ENCODE results near the gene EIF2AK3. TPM values are rescaled to one million over a fixed set of nuclear protein-coding genes. Genes with fewer than 3 reads are reported as not detected.

Gene EIF2AK3
- total and polyA plus RNA-seq, 10 of the 15 experiments (the other 5 are each of a cell fraction or from before 2014, with no cell fraction given) = 5.0 to 44.7 (median 22.4) TPM

DNA sequence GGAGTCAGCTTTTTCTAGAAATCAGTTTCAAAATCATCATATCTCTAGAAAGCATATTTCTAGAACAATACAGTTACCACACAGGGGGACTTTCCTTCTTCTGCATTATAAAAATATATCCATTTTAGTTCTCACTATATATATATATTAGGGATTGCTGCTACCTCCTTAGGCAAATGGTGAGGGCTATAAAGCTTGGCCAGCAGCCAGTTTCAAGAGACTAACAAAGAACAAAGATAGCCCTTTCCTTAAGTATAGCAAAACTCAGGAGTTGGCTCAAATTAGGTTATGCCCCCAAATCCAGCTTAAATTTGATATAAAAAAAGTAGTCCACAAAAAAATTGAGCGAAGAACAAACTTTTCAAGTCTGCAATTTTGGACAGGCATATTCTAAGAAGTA is 70.0 kb downstream of the EIF2AK3 start:
- DNase-seq (ENCODE audit: low read depth, low spot score) (no peak), ATAC-seq (no peak), FAIRE-seq (no peak)
- no peaks in the 10 kb centered on the region for H4K20me1 ChIP-seq (ENCODE audit: control insufficient read depth, insufficient read depth)
- WGBS (ENCODE audit: insufficient coverage, insufficient replicate concordance, low lambda C conversion rate, missing lambda C conversion rate) = 95% methylated on average over 1 of the region's 1 CpG
- no peak overlapping the region for H3K9ac ChIP-seq (ENCODE audit: control insufficient read depth, insufficient read depth, low read length)
- POLR2A ChIA-PET = interaction anchor here (0.5 kb wide), 1 partner anchor 94 kb away, joined by 6 read pairs; no protein-coding TSS in a partner anchor
- no peaks in the 10 kb centered on the region for H3K9me3 ChIP-seq (replicated peaks; ENCODE audit: control insufficient read depth, insufficient read depth, low read length)
- intact Hi-C loops (cut with micrococcal nuclease; ENCODE audit: unreplicated experiment) (no loop called here), in situ Hi-C loops (cut with MboI) (no loop called here)
- SMC1A ChIA-PET (ENCODE audit: uncharacterized antibody, unreplicated experiment) = interaction anchor here (0.9 to 1.2 kb wide), 2 partner anchors 16 to 114 kb away, joined by 3 to 4 read pairs; no protein-coding TSS in a partner anchor
- no peak overlapping the region for H3K4me2 ChIP-seq (ENCODE audit: control insufficient read depth, insufficient read depth)
- CTCF ChIA-PET = interaction anchor here (0.7 to 2.0 kb wide), 5 partner anchors 8 to 159 kb away, joined by 3 to 6 read pairs (median 3); no protein-coding TSS in a partner anchor
- BruUV-seq (replicated peaks) = TSS peak; percentile 24
- no peak overlapping the region for H3K27ac ChIP-seq (ENCODE audit: control insufficient read depth, insufficient read depth)
- RAD21 ChIA-PET (ENCODE audit: unreplicated experiment) = interaction anchor here (0.7 kb wide), 1 partner anchor 83 kb away, joined by 3 read pairs; no protein-coding TSS in a partner anchor
- H3K79me2 ChIP-seq (ENCODE audit: control insufficient read depth, insufficient read depth, low read length) = no peaks in the 10 kb centered on the region
- TF ChIP-seq ATF7 (IDR thresholded peaks at IDR 0.05; ENCODE audit: low read depth) (no peak), SREBF1 (IDR thresholded peaks at IDR 0.05; ENCODE audit: low read length) (no peak), MEF2A (IDR thresholded peaks at IDR 0.05; ENCODE audit: insufficient read depth, low read depth, low read length) (no peak), RFX5 (IDR thresholded peaks at IDR 0.05; ENCODE audit: low read depth, low read length) (no peak), TCF3 (IDR thresholded peaks at IDR 0.05; ENCODE audit: borderline replicate concordance, insufficient read depth, low read depth, low read length) (no peak), CBX3 (IDR thresholded peaks at IDR 0.05; ENCODE audit: borderline replicate concordance, low read depth) (no peak), ZNF384 (IDR thresholded peaks at IDR 0.05; ENCODE audit: borderline replicate concordance, low read depth, low read length) (no peak)
- TF ChIP-seq, protein P1, sequence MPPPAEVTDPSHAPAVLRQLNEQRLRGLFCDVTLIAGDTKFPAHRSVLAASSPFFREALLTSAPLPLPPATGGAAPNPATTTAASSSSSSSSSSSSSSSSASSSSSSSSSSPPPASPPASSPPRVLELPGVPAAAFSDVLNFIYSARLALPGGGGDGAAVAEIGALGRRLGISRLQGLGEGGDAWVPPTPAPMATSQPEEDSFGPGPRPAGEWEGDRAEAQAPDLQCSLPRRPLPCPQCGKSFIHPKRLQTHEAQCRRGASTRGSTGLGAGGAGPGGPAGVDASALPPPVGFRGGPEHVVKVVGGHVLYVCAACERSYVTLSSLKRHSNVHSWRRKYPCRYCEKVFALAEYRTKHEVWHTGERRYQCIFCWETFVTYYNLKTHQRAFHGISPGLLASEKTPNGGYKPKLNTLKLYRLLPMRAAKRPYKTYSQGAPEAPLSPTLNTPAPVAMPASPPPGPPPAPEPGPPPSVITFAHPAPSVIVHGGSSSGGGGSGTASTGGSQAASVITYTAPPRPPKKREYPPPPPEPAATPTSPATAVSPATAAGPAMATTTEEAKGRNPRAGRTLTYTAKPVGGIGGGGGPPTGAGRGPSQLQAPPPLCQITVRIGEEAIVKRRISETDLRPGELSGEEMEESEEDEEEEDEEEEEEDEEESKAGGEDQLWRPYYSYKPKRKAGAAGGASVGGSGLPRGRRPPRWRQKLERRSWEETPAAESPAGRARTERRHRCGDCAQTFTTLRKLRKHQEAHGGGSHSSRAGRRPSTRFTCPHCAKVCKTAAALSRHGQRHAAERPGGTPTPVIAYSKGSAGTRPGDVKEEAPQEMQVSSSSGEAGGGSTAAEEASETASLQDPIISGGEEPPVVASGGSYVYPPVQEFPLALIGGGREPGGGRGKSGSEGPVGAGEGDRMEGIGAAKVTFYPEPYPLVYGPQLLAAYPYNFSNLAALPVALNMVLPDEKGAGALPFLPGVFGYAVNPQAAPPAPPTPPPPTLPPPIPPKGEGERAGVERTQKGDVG (CRISPR knock-in tag; IDR thresholded peaks at IDR 0.05) = no peak
- TF ChIP-seq, protein P2, sequence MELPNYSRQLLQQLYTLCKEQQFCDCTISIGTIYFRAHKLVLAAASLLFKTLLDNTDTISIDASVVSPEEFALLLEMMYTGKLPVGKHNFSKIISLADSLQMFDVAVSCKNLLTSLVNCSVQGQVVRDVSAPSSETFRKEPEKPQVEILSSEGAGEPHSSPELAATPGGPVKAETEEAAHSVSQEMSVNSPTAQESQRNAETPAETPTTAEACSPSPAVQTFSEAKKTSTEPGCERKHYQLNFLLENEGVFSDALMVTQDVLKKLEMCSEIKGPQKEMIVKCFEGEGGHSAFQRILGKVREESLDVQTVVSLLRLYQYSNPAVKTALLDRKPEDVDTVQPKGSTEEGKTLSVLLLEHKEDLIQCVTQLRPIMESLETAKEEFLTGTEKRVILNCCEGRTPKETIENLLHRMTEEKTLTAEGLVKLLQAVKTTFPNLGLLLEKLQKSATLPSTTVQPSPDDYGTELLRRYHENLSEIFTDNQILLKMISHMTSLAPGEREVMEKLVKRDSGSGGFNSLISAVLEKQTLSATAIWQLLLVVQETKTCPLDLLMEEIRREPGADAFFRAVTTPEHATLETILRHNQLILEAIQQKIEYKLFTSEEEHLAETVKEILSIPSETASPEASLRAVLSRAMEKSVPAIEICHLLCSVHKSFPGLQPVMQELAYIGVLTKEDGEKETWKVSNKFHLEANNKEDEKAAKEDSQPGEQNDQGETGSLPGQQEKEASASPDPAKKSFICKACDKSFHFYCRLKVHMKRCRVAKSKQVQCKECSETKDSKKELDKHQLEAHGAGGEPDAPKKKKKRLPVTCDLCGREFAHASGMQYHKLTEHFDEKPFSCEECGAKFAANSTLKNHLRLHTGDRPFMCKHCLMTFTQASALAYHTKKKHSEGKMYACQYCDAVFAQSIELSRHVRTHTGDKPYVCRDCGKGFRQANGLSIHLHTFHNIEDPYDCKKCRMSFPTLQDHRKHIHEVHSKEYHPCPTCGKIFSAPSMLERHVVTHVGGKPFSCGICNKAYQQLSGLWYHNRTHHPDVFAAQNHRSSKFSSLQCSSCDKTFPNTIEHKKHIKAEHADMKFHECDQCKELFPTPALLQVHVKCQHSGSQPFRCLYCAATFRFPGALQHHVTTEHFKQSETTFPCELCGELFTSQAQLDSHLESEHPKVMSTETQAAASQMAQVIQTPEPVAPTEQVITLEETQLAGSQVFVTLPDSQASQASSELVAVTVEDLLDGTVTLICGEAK (IDR thresholded peaks at IDR 0.05; ENCODE audit: borderline replicate concordance) = no peak
- TF ChIP-seq, protein P3, sequence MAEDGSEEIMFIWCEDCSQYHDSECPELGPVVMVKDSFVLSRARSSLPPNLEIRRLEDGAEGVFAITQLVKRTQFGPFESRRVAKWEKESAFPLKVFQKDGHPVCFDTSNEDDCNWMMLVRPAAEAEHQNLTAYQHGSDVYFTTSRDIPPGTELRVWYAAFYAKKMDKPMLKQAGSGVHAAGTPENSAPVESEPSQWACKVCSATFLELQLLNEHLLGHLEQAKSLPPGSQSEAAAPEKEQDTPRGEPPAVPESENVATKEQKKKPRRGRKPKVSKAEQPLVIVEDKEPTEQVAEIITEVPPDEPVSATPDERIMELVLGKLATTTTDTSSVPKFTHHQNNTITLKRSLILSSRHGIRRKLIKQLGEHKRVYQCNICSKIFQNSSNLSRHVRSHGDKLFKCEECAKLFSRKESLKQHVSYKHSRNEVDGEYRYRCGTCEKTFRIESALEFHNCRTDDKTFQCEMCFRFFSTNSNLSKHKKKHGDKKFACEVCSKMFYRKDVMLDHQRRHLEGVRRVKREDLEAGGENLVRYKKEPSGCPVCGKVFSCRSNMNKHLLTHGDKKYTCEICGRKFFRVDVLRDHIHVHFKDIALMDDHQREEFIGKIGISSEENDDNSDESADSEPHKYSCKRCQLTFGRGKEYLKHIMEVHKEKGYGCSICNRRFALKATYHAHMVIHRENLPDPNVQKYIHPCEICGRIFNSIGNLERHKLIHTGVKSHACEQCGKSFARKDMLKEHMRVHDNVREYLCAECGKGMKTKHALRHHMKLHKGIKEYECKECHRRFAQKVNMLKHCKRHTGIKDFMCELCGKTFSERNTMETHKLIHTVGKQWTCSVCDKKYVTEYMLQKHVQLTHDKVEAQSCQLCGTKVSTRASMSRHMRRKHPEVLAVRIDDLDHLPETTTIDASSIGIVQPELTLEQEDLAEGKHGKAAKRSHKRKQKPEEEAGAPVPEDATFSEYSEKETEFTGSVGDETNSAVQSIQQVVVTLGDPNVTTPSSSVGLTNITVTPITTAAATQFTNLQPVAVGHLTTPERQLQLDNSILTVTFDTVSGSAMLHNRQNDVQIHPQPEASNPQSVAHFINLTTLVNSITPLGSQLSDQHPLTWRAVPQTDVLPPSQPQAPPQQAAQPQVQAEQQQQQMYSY (CRISPR knock-in tag; IDR thresholded peaks at IDR 0.05) = no peak
- H3K27me3 ChIP-seq (replicated peaks in 1 of 2; ENCODE audit: control insufficient read depth in 2 of 2, insufficient read depth in 2 of 2, low read length in 1 of 2) = no peaks in the 10 kb centered on the region
- no peak overlapping the region for H2AFZ ChIP-seq (ENCODE audit: control insufficient read depth, low read depth, low read length)
- H3K4me3 ChIP-seq = no peak overlapping the region
- H3K36me3 ChIP-seq (ENCODE audit: control insufficient read depth in 2 of 2, insufficient read depth in 2 of 2, low read length in 1 of 2) = peaks cover 2 to 15% of the 10 kb centered on the region in 2 experiments; a peak in 2 of 4 replicates
- peaks cover 8% of the 10 kb centered on the region for H3K4me1 ChIP-seq (ENCODE audit: control insufficient read depth, insufficient read depth, low read length)
